Left cardiac atrium (tissue), 4 donors: ENCODE measurements around the gene METRNL. TPM values are rescaled to one million over a fixed set of nuclear protein-coding genes. Genes with fewer than 3 reads are reported as not detected.
"Not testable (repeated sequence)": the region's sequence is repeated elsewhere in the genome, so short reads cannot be mapped to it uniquely, and the experiment has no call there.

Source experiments
- ATAC-seq, 2 donors: fragments of 200-7000 bp; cut with Tn5 transposase; one replicate each; pipeline ENCODE4 v1.9.1; 2020; ENCODE audit warnings: mild to moderate bottlenecking in 2 of 2, moderate library complexity in 2 of 2
- DNase-seq: peaks from one replicate; pipeline ENCODE4 v3.0.0-alpha.2; 2020
- intact Hi-C, 2 donors: fragments of 100-400 bp; cut with DNase I; formaldehyde crosslinking; loops; one replicate each; pipeline versions ENCODE4 v1.14.1 to v1.15.1; 2022 to 2023
- total RNA-seq, 2 donors: library from RNA; stranded (reverse); fragmentation: NEBNext Ultra II Directional; extraction: Animal tissue kit (Norgen Biotek cat#: 25700); gene quantifications; one replicate each; pipeline ENCODE4 v1.2.1, GENCODE V29; 2021
- donor health status: DM: no; HTN: yes; CAD: no.
- donor health status: DM: no; HTN: yes; CAD: no; lungs with severe emphysema.
- donor health status: DM: yes; HTN: yes; CAD: no.
- donor health status: Dilated cardiomyopathy.

The METRNL gene
- total RNA-seq, 2 donors from 2014 or later, result 50.4 to 84.4 TPM

GRCh38 chr17:83124871-83125514 is 45.6 kb downstream of the METRNL start:
- intact Hi-C loops, result no loop called here
- ATAC-seq, result no peak
- no peak for DNase-seq

GRCh38 chr17:83125515-83126274 is 46.3 kb downstream of the METRNL start:
- intact Hi-C loops, result no loop called here
- ATAC-seq, result peak in 1 of 2 donors; percentile 57
- no peak for DNase-seq

DNA sequence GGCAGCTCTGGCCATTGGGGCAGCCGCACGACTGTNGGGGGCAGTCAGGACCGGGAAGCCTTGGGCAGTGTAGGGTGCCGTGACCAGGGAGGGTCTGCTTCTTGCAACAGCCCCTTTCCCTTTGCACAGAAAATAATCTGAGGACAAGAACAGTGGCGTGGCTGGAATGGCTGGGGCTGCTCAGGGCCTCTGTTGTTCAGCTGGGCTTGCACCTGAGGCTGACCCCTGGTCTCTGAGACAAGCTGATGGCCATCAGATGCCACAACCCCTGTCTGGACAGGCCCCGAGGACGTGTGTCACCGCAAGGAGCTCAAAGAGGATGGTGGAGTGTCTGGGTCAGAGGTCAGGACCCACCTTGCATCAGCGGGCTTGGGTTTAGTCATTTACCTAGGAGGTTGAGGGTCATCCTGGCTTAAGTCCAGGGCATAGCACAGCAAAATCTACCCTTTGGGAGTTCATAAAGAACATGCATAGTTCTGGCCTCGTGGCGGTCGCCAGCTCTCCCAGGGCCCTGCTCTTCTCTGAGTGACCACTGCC is 46.9 kb downstream of the METRNL start:
- ATAC-seq, result no peak
- no peak for DNase-seq
- intact Hi-C loops, result no loop called here

- DNase-seq (no peak), ATAC-seq (no peak)
- intact Hi-C loops, result no loop called here
These were observed 48.2 kb downstream of the METRNL start for GRCh38 chr17:83127431-83128160.

DNA sequence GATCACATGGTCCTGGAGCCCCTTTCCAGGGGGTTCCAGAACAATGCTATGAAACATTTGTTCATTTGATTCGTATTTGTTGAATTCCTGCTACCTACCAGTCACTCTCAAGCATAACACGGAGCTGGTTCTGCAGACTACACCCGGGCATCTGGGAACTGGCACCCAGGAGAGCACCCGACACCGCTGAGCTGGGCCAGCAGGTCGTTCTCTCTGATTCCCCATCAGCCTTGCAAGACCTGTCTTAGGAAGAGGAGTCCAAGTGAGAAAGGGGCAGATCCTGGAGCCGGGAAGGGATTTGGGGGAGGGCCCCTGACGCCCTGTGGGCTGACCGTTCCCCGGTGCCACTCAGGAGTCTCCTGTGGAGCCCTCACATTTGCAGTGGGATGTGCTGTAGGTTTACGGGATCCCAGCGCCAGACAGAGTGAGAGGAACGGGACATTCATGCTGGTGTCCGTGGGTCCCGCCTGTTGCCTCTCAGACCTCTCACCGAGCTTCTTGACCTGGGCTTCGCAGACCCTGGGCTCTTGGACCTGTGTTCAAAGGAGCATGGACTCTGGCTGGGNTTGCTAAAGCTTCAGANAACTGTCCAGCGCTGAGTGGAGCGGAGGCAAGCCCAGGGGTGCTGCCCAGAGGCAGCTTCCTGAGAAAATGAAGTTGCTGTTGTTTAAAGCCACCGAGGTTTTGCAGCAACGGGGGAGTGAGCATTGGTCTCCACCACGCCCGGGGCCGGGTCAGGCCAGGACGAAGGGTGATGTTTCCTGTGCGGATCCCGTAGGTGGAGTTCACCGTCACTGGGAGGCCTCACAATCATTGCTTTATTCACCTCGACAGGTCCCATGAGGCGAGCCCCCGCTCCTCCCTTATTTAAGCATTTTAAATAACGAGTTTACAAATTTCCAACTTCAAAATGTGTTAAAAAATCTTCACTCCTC is 49.2 kb downstream of the METRNL start:
- DNase-seq, result no peak
- ATAC-seq, result no peak
- intact Hi-C loops, result no loop called here

DNA sequence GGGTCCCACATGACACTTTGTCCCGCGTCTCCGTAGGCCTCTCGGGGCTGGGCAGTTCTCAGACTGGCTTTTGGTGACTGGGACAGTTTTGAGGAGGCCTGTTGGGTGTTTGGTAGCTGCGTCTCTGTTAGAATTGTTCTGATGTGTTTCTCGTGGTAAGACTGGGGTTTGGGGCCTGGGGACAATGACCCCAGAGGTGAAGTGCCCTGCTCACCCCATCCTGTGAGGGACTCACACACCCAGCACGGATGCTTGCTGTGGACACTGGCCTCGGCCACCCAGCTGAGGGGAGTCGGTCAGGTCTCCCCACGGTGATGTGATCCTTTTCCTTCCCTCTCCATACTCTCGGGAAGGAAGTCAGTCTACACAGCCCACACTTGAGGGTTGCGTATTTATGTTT is 50.3 kb downstream of the METRNL start:
- DNase-seq (no peak), ATAC-seq (no peak)
- intact Hi-C loops, result no loop called here

DNA sequence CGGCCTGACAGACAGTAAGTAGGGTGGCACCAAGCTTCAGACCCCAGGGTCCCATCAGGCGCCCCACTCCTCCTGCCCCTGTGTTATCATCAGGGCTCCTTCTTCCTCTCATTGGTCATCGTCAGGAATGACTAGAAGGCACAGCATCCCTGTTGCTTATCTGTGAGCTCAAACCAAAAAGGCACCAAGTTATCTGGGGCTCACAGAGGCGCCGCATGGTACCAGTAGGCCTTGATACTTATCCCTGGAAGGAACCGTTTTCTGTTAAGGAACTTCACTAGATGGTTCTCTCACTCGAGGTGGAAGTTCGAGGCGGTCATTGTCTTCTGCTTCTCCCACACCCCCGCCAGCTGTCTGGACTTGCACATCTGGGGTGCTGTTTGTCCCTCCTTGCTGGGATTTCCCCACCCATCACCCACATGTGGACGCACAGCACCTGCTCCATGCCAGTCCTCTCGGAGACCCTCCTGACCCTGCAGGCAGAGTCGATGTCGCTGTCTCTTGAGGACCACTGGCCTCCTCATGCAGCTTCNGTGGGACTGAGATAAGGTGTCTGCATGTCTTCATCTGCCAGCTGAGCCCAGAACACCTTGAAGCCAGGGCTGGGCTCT is 52.1 kb downstream of the METRNL start:
- DNase-seq, result no peak
- ATAC-seq, result no peak
- intact Hi-C loops, result no loop called here

DNA sequence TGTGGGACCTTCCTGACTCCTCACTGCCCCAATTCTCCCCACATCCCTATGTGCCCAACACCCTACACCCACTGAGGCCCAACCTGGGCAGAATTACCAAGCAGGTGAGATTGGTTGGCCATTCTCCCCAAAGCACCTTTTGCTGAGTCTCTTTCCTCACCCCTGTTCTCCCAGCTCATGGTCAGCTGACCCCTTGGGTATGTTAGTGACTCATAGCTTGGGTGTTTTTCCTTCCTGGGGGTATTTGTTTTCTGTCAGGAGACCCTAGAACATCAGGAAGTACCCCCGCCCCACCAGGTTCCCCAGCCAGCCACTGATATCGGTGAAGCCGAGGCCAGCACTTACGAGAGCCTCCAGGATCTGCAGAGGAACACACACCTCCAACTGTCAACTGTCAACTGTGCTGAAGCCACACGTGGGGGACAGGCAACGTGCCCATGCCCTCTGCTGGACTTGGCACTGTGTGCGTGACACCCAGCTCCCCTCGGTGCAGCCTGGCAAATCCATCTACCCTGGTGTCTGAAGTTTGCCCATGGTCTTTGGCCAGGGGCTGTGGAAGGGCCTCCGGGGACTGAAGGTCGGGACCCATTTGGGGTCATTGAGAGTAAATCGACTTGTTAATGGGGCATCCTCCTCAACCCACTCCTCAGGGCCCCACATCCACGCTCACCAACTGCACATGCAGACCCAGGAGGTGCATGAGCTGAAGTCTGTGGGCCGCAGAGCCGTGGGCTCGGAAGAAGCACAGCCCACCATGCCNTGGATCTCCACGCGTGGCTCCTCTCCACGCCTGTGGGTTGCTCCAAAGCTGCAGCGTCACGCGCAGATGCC is 53.1 kb downstream of the METRNL start:
- intact Hi-C loops, result no loop called here
- ATAC-seq, result peak; percentile 80 to 87

GRCh38 chr17:83133302-83134121 is 54.1 kb downstream of the METRNL start:
- DNase-seq (no peak), ATAC-seq (peak; percentile 62 to 70)
- intact Hi-C loops, result no loop called here

More for the DNA sequence above, 53.1 kb downstream of the METRNL start:
- DNase-seq, result no peak

DNA sequence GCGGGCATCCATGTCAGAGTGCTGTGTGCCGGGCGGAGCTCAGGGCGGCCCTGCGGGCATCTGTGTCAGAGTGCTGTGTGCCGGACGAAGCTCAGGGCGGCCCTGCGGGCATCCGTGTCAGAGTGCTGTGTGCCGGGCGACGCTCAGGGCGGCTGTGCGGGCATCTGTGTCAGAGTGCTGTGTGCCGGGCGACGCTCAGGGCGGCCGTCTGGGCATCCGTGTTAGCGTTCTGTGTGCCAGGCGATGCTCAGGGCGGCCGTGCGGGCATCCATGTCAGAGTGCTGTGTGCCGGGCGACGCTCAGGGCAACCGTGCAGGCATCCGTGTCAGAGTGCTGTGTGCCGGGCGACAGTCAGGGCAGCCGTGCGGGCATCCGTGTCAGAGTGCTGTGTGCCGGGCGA is 55.0 kb downstream of the METRNL start:
- DNase-seq, ATAC-seq: not testable (repeated sequence)

GRCh38 chr17:83135692-83136091 is 56.3 kb downstream of the METRNL start:
- ATAC-seq, result no peak
- DNase-seq, result no peak
- intact Hi-C loops, result no loop called here

More for the DNA sequence above, 55.0 kb downstream of the METRNL start:
- intact Hi-C loops, result not testable (repeated sequence)

DNA sequence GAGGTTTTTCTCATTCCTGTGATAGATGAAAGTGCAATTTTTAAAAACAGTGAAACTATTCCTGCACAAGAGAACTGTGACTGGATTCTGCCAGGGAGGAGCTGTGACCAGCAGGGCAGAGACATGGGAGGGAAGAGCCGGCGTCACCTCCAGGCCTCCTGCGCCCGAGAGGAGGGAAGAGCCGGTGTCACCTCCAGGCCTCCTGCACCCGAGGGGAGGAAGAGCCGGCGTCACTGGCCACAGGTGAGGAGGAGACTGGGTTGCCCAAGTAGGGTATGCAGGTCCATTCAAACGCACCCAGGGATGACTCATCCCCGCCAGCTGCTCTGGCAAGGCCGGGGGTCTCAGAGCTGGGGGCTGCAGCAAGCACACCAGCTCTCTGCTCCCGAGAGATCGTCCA is 56.7 kb downstream of the METRNL start:
- intact Hi-C loops, result no loop called here
- DNase-seq, result no peak
- no peak for ATAC-seq

DNA sequence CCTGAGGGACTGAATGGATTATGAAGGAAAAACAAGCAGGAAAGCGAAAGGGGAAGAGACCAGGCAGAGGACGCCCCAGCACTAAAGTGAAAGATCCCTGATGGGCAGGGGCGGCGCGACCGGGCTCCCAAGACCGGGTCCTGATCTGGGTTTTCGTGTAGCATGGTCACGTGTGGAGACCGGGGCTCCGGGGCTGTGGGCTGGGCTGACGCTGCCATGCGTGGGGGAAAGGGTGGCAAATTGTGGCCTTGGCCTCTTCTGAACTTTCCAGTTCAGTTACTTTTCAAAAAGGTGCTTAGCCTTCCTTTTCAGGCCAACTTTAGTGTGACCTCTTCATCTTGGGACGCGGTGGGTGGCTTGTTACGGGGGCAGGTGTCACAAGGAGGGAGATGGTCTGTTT is 57.5 kb downstream of the METRNL start:
- intact Hi-C loops, result no loop called here
- DNase-seq (no peak), ATAC-seq (no peak)

- DNase-seq, result no peak
- intact Hi-C loops, result no loop called here
- no peak for ATAC-seq
These were observed 58.1 kb downstream of the METRNL start for GRCh38 chr17:83137523-83137922.

GRCh38 chr17:83138820-83139219 is 59.4 kb downstream of the METRNL start:
- intact Hi-C loops, result no loop called here
- no peak for DNase-seq
- no peak for ATAC-seq

DNA sequence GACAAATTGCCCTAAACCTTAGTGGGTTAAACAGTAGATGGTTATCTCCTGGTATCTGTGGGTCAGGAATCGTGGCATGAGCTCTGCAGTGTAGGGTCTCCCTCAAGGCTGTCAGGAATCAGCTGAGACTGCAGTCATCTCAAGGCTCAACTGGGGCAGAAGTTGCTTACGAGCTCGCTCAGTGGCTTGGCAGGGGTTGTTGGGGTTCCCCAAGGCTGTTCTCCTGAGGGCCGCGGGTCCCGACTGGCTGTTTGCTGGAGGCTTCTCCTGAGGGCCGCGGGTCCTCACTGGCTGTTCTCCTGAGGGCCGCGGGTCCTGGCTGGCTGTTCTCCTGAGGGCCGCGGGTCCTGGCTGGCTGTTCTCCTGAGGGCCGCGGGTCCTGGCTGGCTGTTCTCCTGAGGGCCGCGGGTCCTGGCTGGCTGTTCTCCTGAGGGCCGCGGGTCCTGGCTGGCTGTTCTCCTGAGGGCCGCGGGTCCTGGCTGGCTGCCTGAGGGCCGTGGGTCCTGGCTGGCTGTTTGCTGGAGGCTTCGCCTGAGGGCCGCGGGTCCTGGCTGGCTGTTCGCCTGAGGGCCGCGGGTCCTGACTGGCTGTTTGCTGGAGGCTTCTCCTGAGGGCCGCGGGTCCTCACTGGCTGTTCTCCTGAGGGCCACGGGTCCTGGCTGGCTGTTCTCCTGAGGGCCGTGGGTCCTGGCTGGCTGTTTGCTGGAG is 60.3 kb downstream of the METRNL start:
- intact Hi-C loops, result not testable (repeated sequence)

More for the DNA sequence above, 60.3 kb downstream of the METRNL start:
- ATAC-seq, DNase-seq: not testable (repeated sequence)
